ENCODE results near the gene PITX2. TPM values are rescaled to one million over a fixed set of nuclear protein-coding genes. Genes with fewer than 3 reads are reported as not detected.
A peak's percentile ranks its signal among the peaks of the same experiment; 100 is the strongest.

The PITX2 gene
- total and polyA plus RNA-seq, 2 of the 8 experiments (the other 6 are each of a cell fraction or from before 2014, with no cell fraction given) = 0.09 to 0.67 TPM

DNA sequence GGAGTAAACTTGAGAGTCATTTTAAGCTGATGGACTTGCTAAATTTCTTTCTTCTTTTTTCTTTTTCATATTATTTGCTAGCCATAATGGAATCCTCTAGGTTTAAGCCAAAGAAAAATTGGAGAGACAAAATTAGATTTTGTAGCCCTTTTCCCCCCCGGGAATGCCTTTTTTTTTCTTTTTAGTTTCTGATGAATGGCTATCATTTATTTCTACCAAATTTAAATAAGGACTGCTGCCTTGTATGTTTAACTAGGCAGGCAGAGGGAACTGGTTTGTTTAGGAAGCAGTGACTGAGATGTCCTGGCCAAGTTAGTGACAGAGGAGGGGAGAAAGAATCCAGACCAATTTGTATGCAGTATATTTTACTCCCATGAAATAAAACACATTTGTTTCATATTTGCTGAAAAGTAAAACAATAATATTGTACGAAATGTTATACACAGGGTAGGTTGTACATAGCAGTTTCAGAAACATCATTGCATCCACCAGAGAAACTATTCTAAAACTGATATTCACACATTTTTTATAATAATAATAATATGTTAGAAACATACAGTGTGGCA, 5.7 kb downstream of the PITX2 start:
- Histone ChIP-seq H2BK12ac (ENCODE audit: low read depth, low read length) (no peak overlapping the region), H3K18ac (ENCODE audit: extremely low read depth, low read length) (no peak overlapping the region), H3K79me1 (ENCODE audit: low read depth, low read length) (no peaks in the 10 kb centered on the region), H4K5ac (ENCODE audit: insufficient read length, low read depth, low read length) (no peak overlapping the region), H4K20me1 (replicated peaks in 1 of 2; ENCODE audit: control insufficient read depth in 1 of 2, insufficient read depth in 2 of 2, low read length in 2 of 2) (peaks cover 1 to 25% of the 10 kb centered on the region in 2 experiments), H2BK120ac (replicated peaks; ENCODE audit: low read depth, low read length) (no peak overlapping the region), H3K4me2 (ENCODE audit: insufficient read depth in 1 of 2, low read depth in 2 of 2, low read length in 2 of 2) (no peak overlapping the region; a peak in 1 of 4 replicates), H3K14ac (ENCODE audit: insufficient read length) (no peak overlapping the region), H3K27ac (ENCODE audit: low read depth, low read length) (no peak overlapping the region), H2BK15ac (ENCODE audit: low read length) (no peak overlapping the region), H3K79me2 (ENCODE audit: control insufficient read depth in 1 of 2, insufficient read depth in 2 of 2, low read length in 2 of 2) (no peaks in the 10 kb centered on the region), H3K4ac (replicated peaks; ENCODE audit: insufficient read length, low read depth, low read length) (no peak overlapping the region), H3K36me3 (ENCODE audit: control insufficient read depth in 2 of 4, insufficient read depth in 4 of 4, low read length in 3 of 4) (peaks cover 0 to 3% (median 0%) of the 10 kb centered on the region in 4 experiments; a peak in 1 of 8 replicates), H3K9me3 (ENCODE audit: insufficient read depth in 2 of 2, low read depth in 1 of 2, low read length in 1 of 2) (no peaks in the 10 kb centered on the region), H4K8ac (ENCODE audit: extremely low read depth, insufficient read depth, low read length) (no peak overlapping the region), H2BK20ac (ENCODE audit: low read length) (no peak overlapping the region), H3K23ac (ENCODE audit: insufficient read length) (no peak overlapping the region), H3K4me3 (ENCODE audit: extremely low read depth in 1 of 4, insufficient read depth in 2 of 4, low read depth in 3 of 4, low read length in 4 of 4) (no peak overlapping the region), H2AK5ac (ENCODE audit: low read depth, low read length) (no peak overlapping the region), H3K9ac (replicated peaks in 1 of 4; ENCODE audit: extremely low read depth in 1 of 4, low read depth in 3 of 4, low read length in 3 of 4) (no peak overlapping the region), H2BK5ac (ENCODE audit: low read depth, low read length) (no peak overlapping the region), H3K4me1 (replicated peaks in 1 of 4; ENCODE audit: control insufficient read depth in 3 of 4, insufficient read depth in 4 of 4, low read length in 3 of 4) (peaks cover 7 to 38% (median 27%) of the 10 kb centered on the region in 4 experiments), H4K91ac (replicated peaks; ENCODE audit: insufficient read length, low read length) (no peak overlapping the region), H3K56ac (replicated peaks; ENCODE audit: insufficient read length, low read depth, low read length) (no peak overlapping the region), H3K23me2 (ENCODE audit: low read depth, low read length) (peaks cover 14% of the 10 kb centered on the region; the same call in 1 of the 2 replicates), H2AFZ (ENCODE audit: low read length) (no peak overlapping the region), H3K27me3 (replicated peaks in 1 of 4; ENCODE audit: control insufficient read depth in 3 of 4, extremely low read depth in 1 of 4, insufficient read depth in 3 of 4, low read length in 3 of 4) (peaks cover 71 to 100% (median 93%) of the 10 kb centered on the region in 4 experiments)
- FAIRE-seq = no peak
- WGBS, 2 experiments (ENCODE audit: extremely low coverage in 1 of 2, insufficient coverage in 1 of 2, insufficient read length in 1 of 2, insufficient replicate concordance in 2 of 2, low coverage in 1 of 2, low lambda C conversion rate in 2 of 2, missing lambda C conversion rate in 1 of 2) = 15% methylated on average over 2 of the region's 2 CpGs; no CpG with 5 or more reads in 1 of the 2 experiments
- TF ChIP-seq CBX8 (IDR thresholded peaks at IDR 0.05; ENCODE audit: borderline replicate concordance, low read depth, low read length) (0 out of 2 replicates have a peak, but pooled peaks have one; percentile 17), RAD21 (IDR thresholded peaks at IDR 0.05 in 1 of 2, conservative IDR thresholded peaks at IDR 0.05 in 1 of 2; ENCODE audit: low read depth in 2 of 2, low read length in 2 of 2) (no peak)
- POLR2A ChIA-PET (ENCODE audit: partially characterized antibody) = interaction anchor here (2.6 to 3.5 kb wide), 2 partner anchors 12 to 23 kb away, joined by 13 to 14 read pairs; no protein-coding TSS in a partner anchor
- DNase-seq (ENCODE audit: low read depth in 1 of 2, low spot score in 2 of 2) = no peak
- CTCF ChIA-PET (ENCODE audit: partially characterized antibody) = interaction anchor here (1.0 to 4.3 kb wide), 4 partner anchors 14 to 1014 kb away, joined by 3 to 17 read pairs (median 6); no protein-coding TSS in a partner anchor
